Astrocyte (in vitro differentiated cells and primary cell): Measurements from ENCODE around the gene HIVEP2. TPM values are rescaled to one million over a fixed set of nuclear protein-coding genes. Genes with fewer than 3 reads are reported as not detected.

Experiments
- DNase-seq: peaks from one replicate; pipeline ENCODE4 v3.0.0-alpha.2; 2010; ENCODE audit warnings: low read depth
- FAIRE-seq: peaks from 2 replicates; lab custom pipeline; 2011; peaks lifted over from hg19 to GRCh38; lab: Jason Lieb, UNC
- H2AFZ ChIP-seq: 2 replicates; pipeline ENCODE4 v1.6.0; 2012; ENCODE audit warnings: low read depth, low read length, inconsistent platforms
- H3K27ac ChIP-seq: 2 replicates; pipeline ENCODE4 v1.5.1; 2011; ENCODE audit warnings: low read depth, low read length, inconsistent platforms
- H3K27me3 ChIP-seq: 2 replicates; pipeline ENCODE4 v1.6.0; 2011; ENCODE audit warnings: low read length, inconsistent platforms; ENCODE audit not compliant: insufficient read depth
- H3K36me3 ChIP-seq: 2 replicates; pipeline ENCODE4 v1.5.1; 2011; ENCODE audit warnings: low read length, inconsistent platforms; ENCODE audit not compliant: insufficient read depth
- H3K4me1 ChIP-seq: 2 replicates; pipeline ENCODE4 v1.5.1; 2011; ENCODE audit warnings: low read length, inconsistent platforms; ENCODE audit not compliant: insufficient read depth
- H3K4me2 ChIP-seq: 2 replicates; pipeline ENCODE4 v1.6.0; 2012; ENCODE audit warnings: low read length, inconsistent platforms
- H3K4me3 ChIP-seq: 2 replicates; pipeline ENCODE4 v1.5.1; 2011; ENCODE audit warnings: low read depth, mild to moderate bottlenecking, low read length, inconsistent platforms; ENCODE audit not compliant: insufficient read depth
- H3K79me2 ChIP-seq: 2 replicates; pipeline ENCODE4 v1.6.0; 2012; ENCODE audit warnings: mild to moderate bottlenecking, low read length, inconsistent platforms; ENCODE audit not compliant: insufficient read depth
- H3K9ac ChIP-seq: 2 replicates; pipeline ENCODE4 v1.6.0; 2012; ENCODE audit warnings: mild to moderate bottlenecking, low read length, inconsistent platforms
- H3K9me3 ChIP-seq: 2 replicates; pipeline ENCODE4 v1.5.1; 2012; ENCODE audit warnings: low read depth, mild to moderate bottlenecking, low read length, inconsistent platforms; ENCODE audit not compliant: insufficient read depth
- H4K20me1 ChIP-seq: 2 replicates; pipeline ENCODE4 v1.6.0; 2012; ENCODE audit warnings: low read length, inconsistent platforms; ENCODE audit not compliant: insufficient read depth
- H3K27ac Mint-ChIP-seq: one replicate; pipeline ENCODE4 v1.8.0; 2021; ENCODE audit warnings: mild to moderate bottlenecking, mixed read lengths; ENCODE audit not compliant: unreplicated experiment
- H3K27me3 Mint-ChIP-seq: one replicate; pipeline ENCODE4 v1.8.0; 2021; ENCODE audit warnings: low read depth, mixed read lengths; ENCODE audit not compliant: unreplicated experiment
- H3K36me3 Mint-ChIP-seq: one replicate; pipeline ENCODE4 v1.8.0; 2021; ENCODE audit warnings: low read depth, mixed read lengths; ENCODE audit not compliant: unreplicated experiment
- H3K4me1 Mint-ChIP-seq: one replicate; pipeline ENCODE4 v1.8.0; 2021; ENCODE audit warnings: low read depth, mixed read lengths; ENCODE audit not compliant: unreplicated experiment
- H3K4me3 Mint-ChIP-seq: one replicate; pipeline ENCODE4 v1.8.0; 2021; ENCODE audit warnings: mild to moderate bottlenecking, moderate library complexity, mixed read lengths; ENCODE audit not compliant: unreplicated experiment
- H3K9me3 Mint-ChIP-seq: one replicate; pipeline ENCODE4 v1.8.0; 2021; ENCODE audit warnings: mild to moderate bottlenecking, mixed read lengths; ENCODE audit not compliant: unreplicated experiment
- CTCF ChIP-seq: IDR thresholded peaks from 2 replicates; pipeline ENCODE4 v1.5.1; 2011; ENCODE audit warnings: low read depth, mild to moderate bottlenecking, inconsistent platforms, low read length, moderate library complexity; ENCODE audit not compliant: insufficient read depth
- EZH2 ChIP-seq: IDR thresholded peaks from 2 replicates; pipeline ENCODE4 v1.6.1; 2012; ENCODE audit warnings: mild to moderate bottlenecking, low read length, inconsistent platforms; ENCODE audit not compliant: insufficient read depth
- total RNA-seq: library from RNA; stranded (reverse); gene quantifications from 2 replicates; pipeline ENCODE4 v1.2.1, GENCODE V29; 2021

Gene HIVEP2
- total RNA-seq, 1 donor from 2014 or later, result 21.2 TPM

DNA sequence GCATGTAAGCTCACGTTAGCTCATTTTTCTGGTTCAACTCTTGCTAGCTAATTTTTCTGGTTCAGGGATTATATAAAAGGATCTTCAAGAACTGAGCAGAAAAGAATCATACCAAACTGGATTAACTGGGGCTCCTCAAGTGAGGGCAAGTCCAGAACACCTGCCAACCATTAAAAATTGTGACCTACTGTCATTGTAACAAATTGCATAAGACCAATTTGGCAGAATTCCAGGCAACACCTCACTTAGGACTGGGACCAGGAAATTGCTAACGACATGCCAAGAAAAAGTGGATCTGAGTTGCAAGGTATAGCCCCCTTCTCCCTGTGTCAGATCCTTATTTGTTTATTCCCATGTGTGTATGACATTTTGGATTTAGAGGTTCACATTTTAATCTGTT is 216.6 kb downstream of the HIVEP2 start:
- Mint-ChIP-seq H3K4me3 (no peak overlapping the region), H3K27me3 (no peaks in the 10 kb centered on the region), H3K36me3 (no peaks in the 10 kb centered on the region), H3K27ac (no peak overlapping the region), H3K9me3 (peaks cover 2% of the 10 kb centered on the region), H3K4me1 (peaks cover 12% of the 10 kb centered on the region)
- Histone ChIP-seq H3K79me2 (no peaks in the 10 kb centered on the region), H3K36me3 (no peaks in the 10 kb centered on the region), H3K4me2 (peak overlapping the region; percentile 2), H3K9me3 (no peaks in the 10 kb centered on the region), H3K4me1 (peaks cover 7% of the 10 kb centered on the region), H3K9ac (no peak overlapping the region), H3K4me3 (no peak overlapping the region), H2AFZ (no peak overlapping the region), H4K20me1 (no peaks in the 10 kb centered on the region), H3K27me3 (no peaks in the 10 kb centered on the region), H3K27ac (no peak overlapping the region)
- no peak for DNase-seq
- TF ChIP-seq EZH2 (no peak), CTCF (no peak)
- no peak for FAIRE-seq

- H3K4me3 Mint-ChIP-seq, result no peak overlapping the region
- Histone ChIP-seq H4K20me1 (no peaks in the 10 kb centered on the region), H3K4me2 (no peak overlapping the region), H3K27me3 (no peaks in the 10 kb centered on the region), H3K9me3 (no peaks in the 10 kb centered on the region), H3K4me1 (peaks cover 7% of the 10 kb centered on the region), H2AFZ (no peak overlapping the region), H3K36me3 (no peaks in the 10 kb centered on the region), H3K4me3 (no peak overlapping the region), H3K9ac (no peak overlapping the region), H3K27ac (no peak overlapping the region), H3K79me2 (no peaks in the 10 kb centered on the region)
- H3K27ac Mint-ChIP-seq, result no peak overlapping the region
- no peaks in the 10 kb centered on the region for H3K36me3 Mint-ChIP-seq
- FAIRE-seq, result no peak
- H3K9me3 Mint-ChIP-seq, result peaks cover 2% of the 10 kb centered on the region
- peaks cover 12% of the 10 kb centered on the region for H3K4me1 Mint-ChIP-seq
- no peaks in the 10 kb centered on the region for H3K27me3 Mint-ChIP-seq
- TF ChIP-seq EZH2 (no peak), CTCF (no peak)
- DNase-seq, result no peak
These were observed 218.4 kb downstream of the HIVEP2 start for GRCh38 chr6:142726616-142727015.

DNA sequence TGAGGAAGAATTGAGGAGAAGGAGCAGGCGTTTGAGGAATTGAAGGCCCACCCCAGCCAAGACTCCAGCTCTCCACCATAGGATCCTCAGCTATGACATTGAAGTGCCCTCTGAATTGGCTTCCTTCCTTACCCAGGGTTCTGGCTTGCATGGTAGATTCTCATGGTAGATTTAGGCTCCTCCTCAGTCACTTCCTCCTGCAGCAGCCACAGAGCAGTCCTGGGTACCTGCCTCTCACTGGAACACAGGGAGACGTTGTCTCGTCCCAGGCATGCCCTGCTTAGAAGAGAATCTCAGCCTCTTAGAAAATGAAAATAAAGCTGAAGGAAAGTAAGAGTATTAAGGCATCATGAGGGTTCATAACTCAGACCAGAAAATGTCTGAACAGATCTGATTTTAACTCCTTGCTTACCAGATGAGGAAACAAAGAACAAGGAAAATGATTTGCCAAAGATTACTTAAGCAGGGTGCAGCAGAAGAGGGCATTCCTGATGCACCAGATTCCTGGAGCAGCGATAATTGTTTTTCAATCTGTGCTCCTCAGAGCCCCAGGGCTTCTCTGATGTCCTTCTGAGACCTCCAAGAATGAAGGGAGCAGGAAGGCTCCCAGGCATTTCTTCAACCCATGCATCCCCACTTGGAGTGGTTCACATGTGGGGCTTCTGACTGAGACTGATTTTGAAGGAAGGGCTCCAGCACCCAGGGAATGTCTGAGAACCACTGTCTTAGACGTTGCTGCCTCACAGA is 219.8 kb downstream of the HIVEP2 start:
- Histone ChIP-seq H3K27me3 (no peaks in the 10 kb centered on the region), H3K27ac (no peak overlapping the region), H3K4me1 (peaks cover 7% of the 10 kb centered on the region), H3K36me3 (no peaks in the 10 kb centered on the region), H2AFZ (no peak overlapping the region), H3K4me2 (no peak overlapping the region), H3K9ac (no peak overlapping the region), H3K79me2 (no peaks in the 10 kb centered on the region), H4K20me1 (no peaks in the 10 kb centered on the region), H3K9me3 (no peaks in the 10 kb centered on the region), H3K4me3 (no peak overlapping the region)
- peaks cover 12% of the 10 kb centered on the region for H3K4me1 Mint-ChIP-seq
- H3K27me3 Mint-ChIP-seq, result no peaks in the 10 kb centered on the region
- H3K27ac Mint-ChIP-seq, result no peak overlapping the region
- DNase-seq (no peak), FAIRE-seq (no peak)
- H3K36me3 Mint-ChIP-seq, result no peaks in the 10 kb centered on the region
- H3K4me3 Mint-ChIP-seq, result no peak overlapping the region
- no peak for TF ChIP-seq CTCF
- no peak for TF ChIP-seq EZH2
- peaks cover 2% of the 10 kb centered on the region for H3K9me3 Mint-ChIP-seq
